HEK293 (cell line): ENCODE measurements around the gene LEPR.

Source experiments
- CTCF ChIA-PET: fragments of 350-600 bp; formaldehyde crosslinking; extraction: SDS; loops from one replicate; lab custom pipeline; 2021; ENCODE audit warnings: antibody characterized with exemption; lab: Yijun Ruan, JAX
- POLR2A ChIA-PET: fragments of 300-600 bp; formaldehyde crosslinking; extraction: SDS; loops from one replicate; lab custom pipeline; 2020; ENCODE audit warnings: antibody characterized with exemption, inconsistent platforms; lab: Yijun Ruan, JAX
- H3K27ac ChIP-seq: fragments of 200-500 bp; sonication (Bioruptor generic); 2 replicates; pipeline ENCODE4 v1.5.1; 2014; ENCODE audit warnings: low read depth, low read length, control low read depth, inconsistent platforms; ENCODE audit errors: extremely low read depth
- H3K36me3 ChIP-seq, 2 experiments: fragments of 200-500 bp in 1 of 2; sonication (Bioruptor generic) in 1 of 2; 1 replicate in 1 of 2; 2 replicates in 1 of 2; pipeline ENCODE4 v1.5.1; 2014 to 2017; ENCODE audit warnings: inconsistent platforms in 2 of 2, low read length in 2 of 2; ENCODE audit not compliant: control insufficient read depth in 2 of 2, insufficient read depth in 1 of 2
- H3K4me1 ChIP-seq: fragments of 200-500 bp; sonication (Bioruptor generic); 2 replicates; pipeline ENCODE4 v1.5.1; 2014; ENCODE audit warnings: mild to moderate bottlenecking, low read length, inconsistent platforms; ENCODE audit not compliant: control insufficient read depth, insufficient read depth
- H3K4me3 ChIP-seq: 2 replicates; pipeline ENCODE4 v1.5.1; 2011; ENCODE audit warnings: low read depth, mild to moderate bottlenecking, control low read depth, low read length, moderate library complexity
- H3K9me3 ChIP-seq: fragments of 200-500 bp; sonication (Bioruptor generic); 2 replicates; pipeline ENCODE4 v1.5.1; 2014; ENCODE audit warnings: low read depth, low read length, inconsistent platforms; ENCODE audit not compliant: control insufficient read depth, insufficient read depth
- BCL11A ChIP-seq: fragments of 450-650 bp; formaldehyde crosslinking; IDR thresholded peaks from 2 replicates; pipeline ENCODE4 v1.5.1; 2016; ENCODE audit warnings: low read depth, missing biosample characterization, missing genetic modification characterization
- BCL11B ChIP-seq: fragments of 450-650 bp; formaldehyde crosslinking; IDR thresholded peaks from 2 replicates; pipeline ENCODE4 v1.5.1; 2016; ENCODE audit warnings: low read depth, missing biosample characterization, missing genetic modification characterization
- IKZF3 ChIP-seq: fragments of 450-650 bp; IDR thresholded peaks from 2 replicates; pipeline ENCODE4 v1.5.0; 2018; ENCODE audit warnings: missing biosample characterization, mild to moderate bottlenecking, missing genetic modification characterization, moderate library complexity
- SP2 ChIP-seq: fragments of 450-650 bp; formaldehyde crosslinking; IDR thresholded peaks from 2 replicates; pipeline ENCODE4 v1.5.1; 2016; ENCODE audit warnings: missing biosample characterization, missing genetic modification characterization
- ZBTB21 ChIP-seq: fragments of 450-650 bp; formaldehyde crosslinking; IDR thresholded peaks from 2 replicates; pipeline ENCODE4 v1.5.1; 2017; ENCODE audit warnings: missing biosample characterization, missing genetic modification characterization
- ZNF112 ChIP-seq: fragments of 450-650 bp; formaldehyde crosslinking; IDR thresholded peaks from 2 replicates; pipeline ENCODE4 v1.5.0; 2017; ENCODE audit warnings: missing biosample characterization, missing genetic modification characterization
- ZNF114 ChIP-seq: fragments of 450-650 bp; formaldehyde crosslinking; IDR thresholded peaks from 2 replicates; pipeline ENCODE4 v1.5.0; 2017; ENCODE audit warnings: missing biosample characterization, missing genetic modification characterization
- ZNF121 ChIP-seq: fragments of 450-650 bp; formaldehyde crosslinking; IDR thresholded peaks from 2 replicates; pipeline ENCODE4 v1.5.1; 2016; ENCODE audit warnings: missing biosample characterization, missing genetic modification characterization
- ZNF133 ChIP-seq: fragments of 450-650 bp; formaldehyde crosslinking; IDR thresholded peaks from 2 replicates; pipeline ENCODE4 v1.5.1; 2016; ENCODE audit warnings: missing biosample characterization, missing genetic modification characterization
- ZNF138 ChIP-seq: fragments of 450-650 bp; formaldehyde crosslinking; IDR thresholded peaks from 2 replicates; pipeline ENCODE4 v1.5.1; 2016; ENCODE audit warnings: missing biosample characterization, missing genetic modification characterization, borderline replicate concordance
- ZNF157 ChIP-seq: fragments of 450-650 bp; formaldehyde crosslinking; IDR thresholded peaks from 2 replicates; pipeline ENCODE4 v1.5.1; 2016; ENCODE audit warnings: missing biosample characterization, missing genetic modification characterization
- ZNF16 ChIP-seq: fragments of 450-650 bp; formaldehyde crosslinking; IDR thresholded peaks from 2 replicates; pipeline ENCODE4 v1.5.1; 2016; ENCODE audit warnings: low read depth, missing biosample characterization, missing genetic modification characterization
- ZNF174 ChIP-seq: fragments of 450-650 bp; formaldehyde crosslinking; IDR thresholded peaks from 2 replicates; pipeline ENCODE4 v1.5.0; 2017; ENCODE audit warnings: missing biosample characterization, mild to moderate bottlenecking, missing genetic modification characterization
- ZNF341 ChIP-seq: fragments of 450-650 bp; formaldehyde crosslinking; IDR thresholded peaks from 2 replicates; pipeline ENCODE4; 2016; ENCODE audit warnings: low read depth, missing biosample characterization, missing genetic modification characterization
- ZNF404 ChIP-seq: fragments of 450-650 bp; formaldehyde crosslinking; IDR thresholded peaks from 2 replicates; pipeline ENCODE4 v1.5.1; 2017; ENCODE audit warnings: missing biosample characterization, missing genetic modification characterization
- ZNF558 ChIP-seq: fragments of 450-650 bp; formaldehyde crosslinking; IDR thresholded peaks from 2 replicates; pipeline ENCODE4 v1.5.1; 2016; ENCODE audit warnings: missing biosample characterization, missing genetic modification characterization
- ZNF561 ChIP-seq: fragments of 450-650 bp; IDR thresholded peaks from 2 replicates; pipeline ENCODE4 v1.5.1; 2018; ENCODE audit warnings: missing biosample characterization, missing genetic modification characterization, borderline replicate concordance
- ZNF610 ChIP-seq: fragments of 450-650 bp; formaldehyde crosslinking; IDR thresholded peaks from 2 replicates; pipeline ENCODE4 v1.5.1; 2016; ENCODE audit warnings: missing biosample characterization, missing genetic modification characterization, borderline replicate concordance
- ZNF677 ChIP-seq: fragments of 450-650 bp; IDR thresholded peaks from 2 replicates; pipeline ENCODE4 v1.5.0; 2018; ENCODE audit warnings: missing biosample characterization, mild to moderate bottlenecking, missing genetic modification characterization, moderate library complexity
- ZNF776 ChIP-seq: fragments of 450-650 bp; formaldehyde crosslinking; IDR thresholded peaks from 2 replicates; pipeline ENCODE4 v1.5.0; 2017; ENCODE audit warnings: missing biosample characterization, missing genetic modification characterization, borderline replicate concordance
- TF ChIP-seq, protein P1 (sequence below): fragments of 450-650 bp; formaldehyde crosslinking; IDR thresholded peaks from 2 replicates; pipeline ENCODE4 v1.5.1; 2016; ENCODE audit warnings: missing biosample characterization, missing genetic modification characterization, borderline replicate concordance
- TF ChIP-seq, protein P2 (sequence below): fragments of 450-650 bp; formaldehyde crosslinking; IDR thresholded peaks from 2 replicates; pipeline ENCODE4 v1.5.1; 2016; ENCODE audit warnings: missing biosample characterization, missing genetic modification characterization
- TF ChIP-seq, protein P3 (sequence below): fragments of 450-650 bp; formaldehyde crosslinking; IDR thresholded peaks from 2 replicates; pipeline ENCODE4 v1.5.1; 2016; ENCODE audit warnings: missing biosample characterization, missing genetic modification characterization
- TF ChIP-seq, protein P4 (sequence below): fragments of 450-650 bp; formaldehyde crosslinking; IDR thresholded peaks from 2 replicates; pipeline ENCODE4 v1.5.1; 2016; ENCODE audit warnings: missing biosample characterization, missing genetic modification characterization

Gene LEPR

DNA sequence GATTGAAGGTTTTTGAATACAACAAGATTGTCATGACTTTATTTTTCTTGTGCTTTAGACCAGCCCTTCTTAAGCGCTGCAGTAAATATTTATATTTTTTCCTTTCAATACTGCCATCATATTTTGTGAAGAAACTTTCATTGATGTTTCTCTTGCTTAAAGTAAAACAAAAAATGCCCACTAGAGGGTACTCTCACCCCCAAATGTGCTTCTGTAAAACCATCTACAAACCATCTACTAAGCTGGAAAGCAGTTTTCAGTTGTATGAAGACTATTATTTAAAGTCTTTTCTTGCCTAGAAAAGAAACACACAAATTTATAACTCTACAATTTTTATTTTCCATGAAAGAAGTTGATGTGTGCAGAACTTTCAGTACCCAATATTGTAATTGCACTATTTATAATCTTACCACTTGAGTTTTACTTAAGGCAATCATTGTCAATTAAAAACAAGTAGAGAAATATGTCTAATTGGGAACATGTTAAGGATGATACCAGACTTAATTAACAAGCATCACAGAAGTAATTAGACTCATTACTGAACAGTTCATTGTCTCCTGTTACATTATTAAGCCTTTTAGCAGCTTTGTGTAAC lies 10.7 kb downstream of the LEPR start (continued):
- no peak for TF ChIP-seq ZNF610 (tag by site-specific recombination)
- TF ChIP-seq ZNF112 (tag by site-specific recombination) = no peak
- TF ChIP-seq SP2 (tag by site-specific recombination) = no peak
- TF ChIP-seq ZNF121 (tag by site-specific recombination) = no peak
- no peak for TF ChIP-seq IKZF3
- no peak for TF ChIP-seq ZNF174

DNA sequence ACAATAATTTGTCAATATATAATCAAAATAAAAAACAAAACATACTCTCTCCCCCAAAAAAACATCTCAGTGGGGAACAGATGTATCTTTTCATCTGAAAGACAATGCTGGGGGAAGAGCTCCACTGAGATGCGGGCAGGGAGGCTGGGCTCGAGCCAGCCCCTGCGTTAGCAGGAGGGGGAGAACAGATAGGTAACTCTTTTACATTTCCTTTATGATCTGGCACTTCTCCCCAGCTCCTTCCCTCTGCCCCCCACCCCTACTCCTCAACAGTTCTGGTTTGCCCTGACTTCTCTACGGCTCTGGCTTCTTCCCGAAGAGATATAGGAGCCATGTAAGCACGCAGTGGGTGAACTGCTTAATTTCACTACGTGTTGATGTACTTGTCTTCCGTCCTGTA lies 12.4 kb downstream of the LEPR start:
- Histone ChIP-seq H3K4me1 (no peaks in the 10 kb centered on the region), H3K9me3 (no peaks in the 10 kb centered on the region), H3K27ac (no peak overlapping the region), H3K4me3 (no peak overlapping the region), H3K36me3 (peaks cover 5 to 27% of the 10 kb centered on the region in 2 experiments; a peak in 2 of 3 replicates)
- POLR2A ChIA-PET = no interaction called here
- TF ChIP-seq, protein P1, sequence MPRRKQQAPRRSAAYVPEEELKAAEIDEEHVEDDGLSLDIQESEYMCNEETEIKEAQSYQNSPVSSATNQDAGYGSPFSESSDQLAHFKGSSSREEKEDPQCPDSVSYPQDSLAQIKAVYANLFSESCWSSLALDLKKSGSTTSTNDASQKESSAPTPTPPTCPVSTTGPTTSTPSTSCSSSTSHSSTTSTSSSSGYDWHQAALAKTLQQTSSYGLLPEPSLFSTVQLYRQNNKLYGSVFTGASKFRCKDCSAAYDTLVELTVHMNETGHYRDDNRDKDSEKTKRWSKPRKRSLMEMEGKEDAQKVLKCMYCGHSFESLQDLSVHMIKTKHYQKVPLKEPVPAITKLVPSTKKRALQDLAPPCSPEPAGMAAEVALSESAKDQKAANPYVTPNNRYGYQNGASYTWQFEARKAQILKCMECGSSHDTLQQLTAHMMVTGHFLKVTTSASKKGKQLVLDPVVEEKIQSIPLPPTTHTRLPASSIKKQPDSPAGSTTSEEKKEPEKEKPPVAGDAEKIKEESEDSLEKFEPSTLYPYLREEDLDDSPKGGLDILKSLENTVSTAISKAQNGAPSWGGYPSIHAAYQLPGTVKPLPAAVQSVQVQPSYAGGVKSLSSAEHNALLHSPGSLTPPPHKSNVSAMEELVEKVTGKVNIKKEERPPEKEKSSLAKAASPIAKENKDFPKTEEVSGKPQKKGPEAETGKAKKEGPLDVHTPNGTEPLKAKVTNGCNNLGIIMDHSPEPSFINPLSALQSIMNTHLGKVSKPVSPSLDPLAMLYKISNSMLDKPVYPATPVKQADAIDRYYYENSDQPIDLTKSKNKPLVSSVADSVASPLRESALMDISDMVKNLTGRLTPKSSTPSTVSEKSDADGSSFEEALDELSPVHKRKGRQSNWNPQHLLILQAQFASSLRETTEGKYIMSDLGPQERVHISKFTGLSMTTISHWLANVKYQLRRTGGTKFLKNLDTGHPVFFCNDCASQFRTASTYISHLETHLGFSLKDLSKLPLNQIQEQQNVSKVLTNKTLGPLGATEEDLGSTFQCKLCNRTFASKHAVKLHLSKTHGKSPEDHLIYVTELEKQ (tag by site-specific recombination) = no peak
- CTCF ChIA-PET = interaction anchor here (2.6 kb wide), 1 partner anchor 255 kb away, joined by 10 read pairs; no protein-coding TSS in a partner anchor

DNA sequence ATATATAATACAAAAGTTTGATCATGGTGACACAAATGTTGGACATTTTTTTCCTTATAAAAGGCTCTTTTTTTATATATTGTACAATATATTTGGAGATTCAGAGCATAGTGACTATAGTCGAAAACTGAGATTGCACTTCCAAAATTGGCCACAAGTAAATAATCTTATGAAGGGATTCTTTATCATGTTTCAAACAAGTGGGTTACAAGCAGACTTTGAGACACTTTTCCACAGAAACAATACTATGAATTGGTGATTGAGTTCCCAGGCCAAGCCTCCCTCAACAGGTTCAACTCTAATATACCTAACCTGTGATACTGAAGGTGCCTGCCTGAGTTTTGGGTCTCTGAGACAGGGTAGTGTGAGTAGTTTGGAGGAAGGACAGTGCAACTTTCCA lies 13.8 kb downstream of the LEPR start:
- CTCF ChIA-PET = interaction anchor here (0.7 to 2.6 kb wide), 4 partner anchors 12 to 253 kb away, joined by 3 to 10 read pairs (median 3); no protein-coding TSS in a partner anchor
- TF ChIP-seq ZNF776 (tag by site-specific recombination) = no peak
- TF ChIP-seq, protein P2, sequence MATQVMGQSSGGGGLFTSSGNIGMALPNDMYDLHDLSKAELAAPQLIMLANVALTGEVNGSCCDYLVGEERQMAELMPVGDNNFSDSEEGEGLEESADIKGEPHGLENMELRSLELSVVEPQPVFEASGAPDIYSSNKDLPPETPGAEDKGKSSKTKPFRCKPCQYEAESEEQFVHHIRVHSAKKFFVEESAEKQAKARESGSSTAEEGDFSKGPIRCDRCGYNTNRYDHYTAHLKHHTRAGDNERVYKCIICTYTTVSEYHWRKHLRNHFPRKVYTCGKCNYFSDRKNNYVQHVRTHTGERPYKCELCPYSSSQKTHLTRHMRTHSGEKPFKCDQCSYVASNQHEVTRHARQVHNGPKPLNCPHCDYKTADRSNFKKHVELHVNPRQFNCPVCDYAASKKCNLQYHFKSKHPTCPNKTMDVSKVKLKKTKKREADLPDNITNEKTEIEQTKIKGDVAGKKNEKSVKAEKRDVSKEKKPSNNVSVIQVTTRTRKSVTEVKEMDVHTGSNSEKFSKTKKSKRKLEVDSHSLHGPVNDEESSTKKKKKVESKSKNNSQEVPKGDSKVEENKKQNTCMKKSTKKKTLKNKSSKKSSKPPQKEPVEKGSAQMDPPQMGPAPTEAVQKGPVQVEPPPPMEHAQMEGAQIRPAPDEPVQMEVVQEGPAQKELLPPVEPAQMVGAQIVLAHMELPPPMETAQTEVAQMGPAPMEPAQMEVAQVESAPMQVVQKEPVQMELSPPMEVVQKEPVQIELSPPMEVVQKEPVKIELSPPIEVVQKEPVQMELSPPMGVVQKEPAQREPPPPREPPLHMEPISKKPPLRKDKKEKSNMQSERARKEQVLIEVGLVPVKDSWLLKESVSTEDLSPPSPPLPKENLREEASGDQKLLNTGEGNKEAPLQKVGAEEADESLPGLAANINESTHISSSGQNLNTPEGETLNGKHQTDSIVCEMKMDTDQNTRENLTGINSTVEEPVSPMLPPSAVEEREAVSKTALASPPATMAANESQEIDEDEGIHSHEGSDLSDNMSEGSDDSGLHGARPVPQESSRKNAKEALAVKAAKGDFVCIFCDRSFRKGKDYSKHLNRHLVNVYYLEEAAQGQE (tag by site-specific recombination) = no peak
- TF ChIP-seq ZNF561 (tag by site-specific recombination) = no peak
- no peak for TF ChIP-seq ZNF138 (tag by site-specific recombination)
- TF ChIP-seq ZNF404 (tag by site-specific recombination) = no peak
- TF ChIP-seq ZNF133 = no peak
- TF ChIP-seq, protein P3, sequence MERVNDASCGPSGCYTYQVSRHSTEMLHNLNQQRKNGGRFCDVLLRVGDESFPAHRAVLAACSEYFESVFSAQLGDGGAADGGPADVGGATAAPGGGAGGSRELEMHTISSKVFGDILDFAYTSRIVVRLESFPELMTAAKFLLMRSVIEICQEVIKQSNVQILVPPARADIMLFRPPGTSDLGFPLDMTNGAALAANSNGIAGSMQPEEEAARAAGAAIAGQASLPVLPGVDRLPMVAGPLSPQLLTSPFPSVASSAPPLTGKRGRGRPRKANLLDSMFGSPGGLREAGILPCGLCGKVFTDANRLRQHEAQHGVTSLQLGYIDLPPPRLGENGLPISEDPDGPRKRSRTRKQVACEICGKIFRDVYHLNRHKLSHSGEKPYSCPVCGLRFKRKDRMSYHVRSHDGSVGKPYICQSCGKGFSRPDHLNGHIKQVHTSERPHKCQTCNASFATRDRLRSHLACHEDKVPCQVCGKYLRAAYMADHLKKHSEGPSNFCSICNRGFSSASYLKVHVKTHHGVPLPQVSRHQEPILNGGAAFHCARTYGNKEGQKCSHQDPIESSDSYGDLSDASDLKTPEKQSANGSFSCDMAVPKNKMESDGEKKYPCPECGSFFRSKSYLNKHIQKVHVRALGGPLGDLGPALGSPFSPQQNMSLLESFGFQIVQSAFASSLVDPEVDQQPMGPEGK (tag by site-specific recombination) = no peak
- no peak for TF ChIP-seq BCL11A (tag by site-specific recombination)
- TF ChIP-seq ZNF157 = no peak
- TF ChIP-seq ZNF341 (tag by site-specific recombination) = no peak
- TF ChIP-seq ZBTB21 (tag by site-specific recombination) = no peak
- TF ChIP-seq ZNF677 (tag by site-specific recombination) = no peak
- TF ChIP-seq ZNF114 (tag by site-specific recombination) = no peak
- TF ChIP-seq, protein P4, sequence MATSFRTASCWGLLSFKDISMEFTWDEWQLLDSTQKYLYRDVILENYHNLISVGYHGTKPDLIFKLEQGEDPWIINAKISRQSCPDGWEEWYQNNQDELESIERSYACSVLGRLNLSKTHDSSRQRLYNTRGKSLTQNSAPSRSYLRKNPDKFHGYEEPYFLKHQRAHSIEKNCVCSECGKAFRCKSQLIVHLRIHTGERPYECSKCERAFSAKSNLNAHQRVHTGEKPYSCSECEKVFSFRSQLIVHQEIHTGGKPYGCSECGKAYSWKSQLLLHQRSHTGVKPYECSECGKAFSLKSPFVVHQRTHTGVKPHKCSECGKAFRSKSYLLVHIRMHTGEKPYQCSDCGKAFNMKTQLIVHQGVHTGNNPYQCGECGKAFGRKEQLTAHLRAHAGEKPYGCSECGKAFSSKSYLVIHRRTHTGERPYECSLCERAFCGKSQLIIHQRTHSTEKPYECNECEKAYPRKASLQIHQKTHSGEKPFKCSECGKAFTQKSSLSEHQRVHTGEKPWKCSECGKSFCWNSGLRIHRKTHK (tag by site-specific recombination) = no peak
- no peak for TF ChIP-seq ZNF16 (tag by site-specific recombination)
- TF ChIP-seq ZNF558 = no peak
- TF ChIP-seq BCL11B (tag by site-specific recombination) = no peak

More for the DNA sequence above, 13.8 kb downstream of the LEPR start:
- H3K9me3 ChIP-seq = no peaks in the 10 kb centered on the region
- no peak overlapping the region for H3K27ac ChIP-seq
- no peak overlapping the region for H3K4me3 ChIP-seq
- H3K36me3 ChIP-seq = peaks cover 5 to 23% of the 10 kb centered on the region in 2 experiments; a peak in 2 of 3 replicates
- POLR2A ChIA-PET = no interaction called here
- no peaks in the 10 kb centered on the region for H3K4me1 ChIP-seq
